ENCODE data around the gene PALMD. TPM values are rescaled to one million over a fixed set of nuclear protein-coding genes. Genes with fewer than 3 reads are reported as not detected.

The PALMD gene
- total and polyA plus RNA-seq, 2 of the 8 experiments (the other 6 are each of a cell fraction or from before 2014, with no cell fraction given) = not detected

GRCh38 chr1:99702221-99702620 is 56.3 kb downstream of the PALMD start:
- Histone ChIP-seq H2BK15ac (ENCODE audit: low read length) (no peak overlapping the region), H3K4me2 (ENCODE audit: insufficient read depth in 1 of 2, low read depth in 2 of 2, low read length in 2 of 2) (no peak overlapping the region)

More at GRCh38 chr1:99702221-99702620, 56.3 kb downstream of the PALMD start:
- Histone ChIP-seq H3K27ac (ENCODE audit: low read depth, low read length) (no peak overlapping the region), H3K79me1 (ENCODE audit: low read depth, low read length) (no peaks in the 10 kb centered on the region), H3K9ac (replicated peaks in 1 of 4; ENCODE audit: extremely low read depth in 1 of 4, low read depth in 3 of 4, low read length in 3 of 4) (no peak overlapping the region), H3K18ac (ENCODE audit: extremely low read depth, low read length) (no peak overlapping the region), H2BK120ac (replicated peaks; ENCODE audit: low read depth, low read length) (no peak overlapping the region), H2AFZ (ENCODE audit: low read length) (no peak overlapping the region), H4K20me1 (replicated peaks in 1 of 2; ENCODE audit: control insufficient read depth in 1 of 2, insufficient read depth in 2 of 2, low read length in 2 of 2) (no peaks in the 10 kb centered on the region), H3K14ac (ENCODE audit: insufficient read length) (no peak overlapping the region), H3K27me3 (replicated peaks in 1 of 4; ENCODE audit: control insufficient read depth in 3 of 4, extremely low read depth in 1 of 4, insufficient read depth in 3 of 4, low read length in 3 of 4) (no peaks in the 10 kb centered on the region), H3K4me1 (replicated peaks in 1 of 4; ENCODE audit: control insufficient read depth in 3 of 4, insufficient read depth in 4 of 4, low read length in 3 of 4) (no peaks in the 10 kb centered on the region), H3K4ac (replicated peaks; ENCODE audit: insufficient read length, low read depth, low read length) (no peak overlapping the region), H3K4me3 (ENCODE audit: extremely low read depth in 1 of 4, insufficient read depth in 2 of 4, low read depth in 3 of 4, low read length in 4 of 4) (no peak overlapping the region), H3K9me3 (ENCODE audit: insufficient read depth in 2 of 2, low read depth in 1 of 2, low read length in 1 of 2) (peaks cover 2 to 4% of the 10 kb centered on the region in 2 experiments; a peak in 1 of 4 replicates), H4K5ac (ENCODE audit: insufficient read length, low read depth, low read length) (no peak overlapping the region), H3K36me3 (ENCODE audit: control insufficient read depth in 2 of 4, insufficient read depth in 4 of 4, low read length in 3 of 4) (no peaks in the 10 kb centered on the region), H2BK5ac (ENCODE audit: low read depth, low read length) (no peak overlapping the region), H2BK12ac (ENCODE audit: low read depth, low read length) (no peak overlapping the region), H3K56ac (replicated peaks; ENCODE audit: insufficient read length, low read depth, low read length) (no peak overlapping the region), H4K91ac (replicated peaks; ENCODE audit: insufficient read length, low read length) (no peak overlapping the region), H3K79me2 (ENCODE audit: control insufficient read depth in 1 of 2, insufficient read depth in 2 of 2, low read length in 2 of 2) (no peaks in the 10 kb centered on the region), H2BK20ac (ENCODE audit: low read length) (no peak overlapping the region), H4K8ac (ENCODE audit: extremely low read depth, insufficient read depth, low read length) (no peak overlapping the region), H2AK5ac (ENCODE audit: low read depth, low read length) (no peak overlapping the region), H3K23ac (ENCODE audit: insufficient read length) (no peak overlapping the region), H3K23me2 (ENCODE audit: low read depth, low read length) (no peaks in the 10 kb centered on the region)
- FAIRE-seq (no peak), DNase-seq (ENCODE audit: low read depth in 1 of 2, low spot score in 2 of 2) (no peak)
- TF ChIP-seq TCF12 (IDR thresholded peaks at IDR 0.05; ENCODE audit: low read depth, low read length) (no peak), NRF1 (IDR thresholded peaks at IDR 0.05; ENCODE audit: low read depth, low read length) (no peak), TAF1 (IDR thresholded peaks at IDR 0.05; ENCODE audit: low read depth, low read length) (no peak), RFX5 (IDR thresholded peaks at IDR 0.05; ENCODE audit: borderline replicate concordance, low read depth, low read length) (no peak), POLR2A (IDR thresholded peaks at IDR 0.05; ENCODE audit: control extremely low read depth in 1 of 2, low read depth in 2 of 2, low read length in 2 of 2) (no peak), SIRT6 (IDR thresholded peaks at IDR 0.05; ENCODE audit: low read length) (no peak), BCL11A (IDR thresholded peaks at IDR 0.05; ENCODE audit: low read depth in 2 of 2, low read length in 2 of 2) (no peak), CHD2 (IDR thresholded peaks at IDR 0.05; ENCODE audit: low read length) (no peak)
- TF ChIP-seq, protein P1, sequence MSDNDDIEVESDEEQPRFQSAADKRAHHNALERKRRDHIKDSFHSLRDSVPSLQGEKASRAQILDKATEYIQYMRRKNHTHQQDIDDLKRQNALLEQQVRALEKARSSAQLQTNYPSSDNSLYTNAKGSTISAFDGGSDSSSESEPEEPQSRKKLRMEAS (IDR thresholded peaks at IDR 0.05) = no peak
- CTCF ChIA-PET (ENCODE audit: partially characterized antibody) = interaction anchor here (0.6 kb wide), 1 partner anchor 477 kb away, joined by 3 read pairs; no protein-coding TSS in a partner anchor
- POLR2A ChIA-PET (ENCODE audit: partially characterized antibody) = interaction anchor here (1.1 kb wide), 1 partner anchor 29 kb away, joined by 3 read pairs; no protein-coding TSS in a partner anchor
